ENCODE results near the gene CXorf58. TPM values are rescaled to one million over a fixed set of nuclear protein-coding genes. Genes with fewer than 3 reads are reported as not detected.

Gene CXorf58
- total RNA-seq, 1 donor from 2014 or later = not detected

GRCh38 chrX:23952391-23952790 lies 44.6 kb downstream of the CXorf58 start:
- Mint-ChIP-seq H3K4me3 (ENCODE audit: unreplicated experiment) (no peak overlapping the region), H3K27me3 (ENCODE audit: low read depth, unreplicated experiment) (no peaks in the 10 kb centered on the region), H3K27ac (ENCODE audit: unreplicated experiment) (no peak overlapping the region), H3K4me1 (ENCODE audit: low read depth, unreplicated experiment) (peaks cover 5% of the 10 kb centered on the region), H3K9me3 (ENCODE audit: unreplicated experiment) (no peaks in the 10 kb centered on the region), H3K36me3 (ENCODE audit: low read depth, unreplicated experiment) (no peaks in the 10 kb centered on the region)
- FAIRE-seq (no peak), DNase-seq (ENCODE audit: low read depth) (no peak)
- no peaks in the 10 kb centered on the region for H3K4me1 ChIP-seq (ENCODE audit: insufficient read depth, low read length)
- H3K4me3 ChIP-seq (ENCODE audit: insufficient read depth, low read depth, low read length) = no peak overlapping the region
- H3K79me2 ChIP-seq (ENCODE audit: insufficient read depth, low read length) = no peaks in the 10 kb centered on the region
- H3K9me3 ChIP-seq (ENCODE audit: insufficient read depth, low read depth, low read length) = no peaks in the 10 kb centered on the region
- H3K9ac ChIP-seq (ENCODE audit: low read length) = no peak overlapping the region
- no peaks in the 10 kb centered on the region for H3K27me3 ChIP-seq (ENCODE audit: insufficient read depth, low read length)
- no peaks in the 10 kb centered on the region for H4K20me1 ChIP-seq (ENCODE audit: insufficient read depth, low read length)
- no peak overlapping the region for H3K4me2 ChIP-seq (ENCODE audit: low read length)
- TF ChIP-seq CTCF (IDR thresholded peaks at IDR 0.05; ENCODE audit: insufficient read depth, low read depth, low read length) (no peak), EZH2 (IDR thresholded peaks at IDR 0.05; ENCODE audit: insufficient read depth, low read length) (no peak)
- no peak overlapping the region for H2AFZ ChIP-seq (ENCODE audit: low read depth, low read length)
- no peaks in the 10 kb centered on the region for H3K36me3 ChIP-seq (ENCODE audit: insufficient read depth, low read length)
- H3K27ac ChIP-seq (ENCODE audit: low read depth, low read length) = no peak overlapping the region

GRCh38 chrX:23952984-23953907 lies 45.4 kb downstream of the CXorf58 start:
- no peak for DNase-seq (ENCODE audit: low read depth)
- no peaks in the 10 kb centered on the region for H3K36me3 Mint-ChIP-seq (ENCODE audit: low read depth, unreplicated experiment)
- Histone ChIP-seq H3K4me3 (ENCODE audit: insufficient read depth, low read depth, low read length) (no peak overlapping the region), H3K4me2 (ENCODE audit: low read length) (peak overlapping the region; percentile 55), H2AFZ (ENCODE audit: low read depth, low read length) (peak overlapping the region; percentile 51), H3K27me3 (ENCODE audit: insufficient read depth, low read length) (no peaks in the 10 kb centered on the region), H3K79me2 (ENCODE audit: insufficient read depth, low read length) (no peaks in the 10 kb centered on the region), H3K9ac (ENCODE audit: low read length) (no peak overlapping the region), H3K9me3 (ENCODE audit: insufficient read depth, low read depth, low read length) (no peaks in the 10 kb centered on the region), H3K4me1 (ENCODE audit: insufficient read depth, low read length) (no peaks in the 10 kb centered on the region), H3K36me3 (ENCODE audit: insufficient read depth, low read length) (no peaks in the 10 kb centered on the region), H4K20me1 (ENCODE audit: insufficient read depth, low read length) (no peaks in the 10 kb centered on the region), H3K27ac (ENCODE audit: low read depth, low read length) (no peak overlapping the region)
- peaks cover 5% of the 10 kb centered on the region for H3K4me1 Mint-ChIP-seq (ENCODE audit: low read depth, unreplicated experiment)
- no peak for TF ChIP-seq CTCF (IDR thresholded peaks at IDR 0.05; ENCODE audit: insufficient read depth, low read depth, low read length)
- no peak for TF ChIP-seq EZH2 (IDR thresholded peaks at IDR 0.05; ENCODE audit: insufficient read depth, low read length)
- no peaks in the 10 kb centered on the region for H3K27me3 Mint-ChIP-seq (ENCODE audit: low read depth, unreplicated experiment)
- no peak overlapping the region for H3K4me3 Mint-ChIP-seq (ENCODE audit: unreplicated experiment)
- peak; percentile 93 for FAIRE-seq
- no peaks in the 10 kb centered on the region for H3K9me3 Mint-ChIP-seq (ENCODE audit: unreplicated experiment)
- H3K27ac Mint-ChIP-seq (ENCODE audit: unreplicated experiment) = peak overlapping the region; percentile 7

DNA sequence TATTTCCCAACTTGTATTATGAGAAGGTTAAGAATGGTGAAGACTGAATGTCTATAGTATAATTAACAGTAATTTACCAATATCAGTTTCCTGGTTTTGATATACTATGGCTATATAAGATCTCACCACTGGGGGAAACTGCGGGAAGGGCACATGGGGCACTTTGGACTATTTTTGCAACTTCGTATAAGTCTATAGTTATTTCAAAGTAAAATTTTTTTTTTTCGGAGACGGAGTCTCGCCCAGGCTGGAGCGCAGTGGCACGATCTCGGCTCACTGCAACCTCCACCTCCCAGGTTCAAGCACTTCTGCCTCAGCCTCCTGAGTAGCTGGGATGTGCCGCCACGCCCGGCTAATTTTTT lies 46.1 kb downstream of the CXorf58 start:
- FAIRE-seq = no peak
- H3K4me1 ChIP-seq (ENCODE audit: insufficient read depth, low read length) = no peaks in the 10 kb centered on the region

More for the DNA sequence above, 46.1 kb downstream of the CXorf58 start:
- no peaks in the 10 kb centered on the region for H3K36me3 Mint-ChIP-seq (ENCODE audit: low read depth, unreplicated experiment)
- H3K27ac Mint-ChIP-seq (ENCODE audit: unreplicated experiment) = no peak overlapping the region
- no peaks in the 10 kb centered on the region for H4K20me1 ChIP-seq (ENCODE audit: insufficient read depth, low read length)
- H3K79me2 ChIP-seq (ENCODE audit: insufficient read depth, low read length) = no peaks in the 10 kb centered on the region
- H3K27me3 Mint-ChIP-seq (ENCODE audit: low read depth, unreplicated experiment) = no peaks in the 10 kb centered on the region
- H3K9ac ChIP-seq (ENCODE audit: low read length) = no peak overlapping the region
- no peak overlapping the region for H3K4me2 ChIP-seq (ENCODE audit: low read length)
- H3K36me3 ChIP-seq (ENCODE audit: insufficient read depth, low read length) = no peaks in the 10 kb centered on the region
- H3K27me3 ChIP-seq (ENCODE audit: insufficient read depth, low read length) = no peaks in the 10 kb centered on the region
- no peak overlapping the region for H2AFZ ChIP-seq (ENCODE audit: low read depth, low read length)
- no peak overlapping the region for H3K4me3 Mint-ChIP-seq (ENCODE audit: unreplicated experiment)
- no peaks in the 10 kb centered on the region for H3K9me3 ChIP-seq (ENCODE audit: insufficient read depth, low read depth, low read length)
- H3K27ac ChIP-seq (ENCODE audit: low read depth, low read length) = no peak overlapping the region
- H3K9me3 Mint-ChIP-seq (ENCODE audit: unreplicated experiment) = no peaks in the 10 kb centered on the region
- TF ChIP-seq CTCF (IDR thresholded peaks at IDR 0.05; ENCODE audit: insufficient read depth, low read depth, low read length) = no peak
- no peak for TF ChIP-seq EZH2 (IDR thresholded peaks at IDR 0.05; ENCODE audit: insufficient read depth, low read length)
- peaks cover 5% of the 10 kb centered on the region for H3K4me1 Mint-ChIP-seq (ENCODE audit: low read depth, unreplicated experiment)
- DNase-seq (ENCODE audit: low read depth) = no peak
- H3K4me3 ChIP-seq (ENCODE audit: insufficient read depth, low read depth, low read length) = no peak overlapping the region
